HepG2 (cell line): Measurements from ENCODE around the gene TMEM204. TPM values are rescaled to one million over a fixed set of nuclear protein-coding genes. Genes with fewer than 3 reads are reported as not detected.

Experiments
- CEBPB ChIP-seq: IDR thresholded peaks from 2 replicates; pipeline ENCODE4 v1.6.1; 2011; ENCODE audit warnings: low read depth, low read length, improper control_type of control experiment, borderline replicate concordance
- CREM ChIP-seq, 2 experiments: sonication (generic) in 1 of 2; formaldehyde crosslinking in 1 of 2; IDR thresholded peaks; 2 replicates each; pipeline versions ENCODE4 v1.4.0 to v1.6.1; 2016 to 2020; ENCODE audit warnings: antibody characterized with exemption in 1 of 2, mild to moderate bottlenecking in 1 of 2, missing genetic modification reagents in 1 of 2
- ELF1 ChIP-seq: sonication (generic); formaldehyde crosslinking; IDR thresholded peaks from 2 replicates; pipeline ENCODE4 v1.4.0; 2020; ENCODE audit warnings: missing genetic modification reagents
- ELF3 ChIP-seq: IDR thresholded peaks from 2 replicates; pipeline ENCODE4 v1.6.1; 2016; ENCODE audit warnings: missing genetic modification reagents, missing compliant biosample characterization
- FOSL1 ChIP-seq: sonication (generic); formaldehyde crosslinking; IDR thresholded peaks from 2 replicates; pipeline ENCODE4 v1.9.0; 2021; ENCODE audit warnings: missing genetic modification reagents, borderline replicate concordance
- GTF3A ChIP-seq: sonication (generic); formaldehyde crosslinking; conservative IDR thresholded peaks from 2 replicates; pipeline ENCODE4 v1.4.0; 2020; ENCODE audit warnings: mild to moderate bottlenecking, missing genetic modification reagents
- HCFC1 ChIP-seq: fragments of 150-350 bp; IDR thresholded peaks from 2 replicates; pipeline ENCODE4 v1.6.1; 2014; ENCODE audit warnings: low read depth, low read length
- HDAC1 ChIP-seq: sonication (generic); formaldehyde crosslinking; IDR thresholded peaks from 2 replicates; pipeline ENCODE4 v1.5.1; 2020; ENCODE audit warnings: mild to moderate bottlenecking, missing genetic modification reagents
- PAXIP1 ChIP-seq: sonication (generic); formaldehyde crosslinking; conservative IDR thresholded peaks from 2 replicates; pipeline ENCODE4 v1.4.0; 2020; ENCODE audit warnings: mild to moderate bottlenecking, missing genetic modification reagents, moderate library complexity
- PITX1 ChIP-seq: sonication (generic); formaldehyde crosslinking; IDR thresholded peaks from 2 replicates; pipeline ENCODE4 v1.5.1; 2020; ENCODE audit warnings: mild to moderate bottlenecking, missing genetic modification reagents
- PTBP1 ChIP-seq: fragments of 200-400 bp; formaldehyde crosslinking; IDR thresholded peaks from 2 replicates; pipeline ENCODE4 v1.6.1; 2018; ENCODE audit warnings: low read length, low read depth; ENCODE audit not compliant: poor library complexity, severe bottlenecking
- SCMH1 ChIP-seq: sonication (generic); formaldehyde crosslinking; IDR thresholded peaks from 2 replicates; pipeline ENCODE4 v1.9.0; 2021; ENCODE audit warnings: missing genetic modification reagents, mild to moderate bottlenecking, borderline replicate concordance
- UBTF ChIP-seq: sonication (generic); formaldehyde crosslinking; IDR thresholded peaks from 2 replicates; pipeline ENCODE4 v1.4.0; 2020; ENCODE audit warnings: mild to moderate bottlenecking, missing genetic modification reagents
- ZMAT3 ChIP-seq: sonication (generic); formaldehyde crosslinking; conservative IDR thresholded peaks from 2 replicates; pipeline ENCODE4 v1.7.0; 2021; ENCODE audit warnings: missing genetic modification reagents
- ZNF205 ChIP-seq: IDR thresholded peaks from 2 replicates; pipeline ENCODE4 v1.6.1; 2018; ENCODE audit warnings: missing biosample characterization, missing genetic modification reagents
- ZNF350 ChIP-seq: sonication (generic); formaldehyde crosslinking; IDR thresholded peaks from 2 replicates; pipeline ENCODE4 v1.4.0; 2020; ENCODE audit warnings: mild to moderate bottlenecking, low read depth, missing genetic modification reagents, borderline replicate concordance
- ZNF556 ChIP-seq: sonication (generic); formaldehyde crosslinking; IDR thresholded peaks from 2 replicates; pipeline ENCODE4 v1.4.0; 2020; ENCODE audit warnings: mild to moderate bottlenecking, missing genetic modification reagents, borderline replicate concordance
- ZNF563 ChIP-seq: sonication (generic); formaldehyde crosslinking; IDR thresholded peaks from 2 replicates; pipeline ENCODE4 v1.8.0; 2022; ENCODE audit warnings: mild to moderate bottlenecking, moderate library complexity, missing genetic modification reagents
- ZNF570 ChIP-seq: sonication (generic); formaldehyde crosslinking; IDR thresholded peaks from 2 replicates; pipeline ENCODE4 v1.4.0; 2020; ENCODE audit warnings: mild to moderate bottlenecking, missing genetic modification reagents, borderline replicate concordance
- ZNF576 ChIP-seq: sonication (generic); formaldehyde crosslinking; IDR thresholded peaks from 2 replicates; pipeline ENCODE4 v1.4.0; 2020; ENCODE audit warnings: mild to moderate bottlenecking, missing genetic modification reagents
- ZNF7 ChIP-seq: IDR thresholded peaks from 2 replicates; pipeline ENCODE4 v1.6.1; 2016; ENCODE audit warnings: missing biosample characterization, missing genetic modification reagents
- ZNF747 ChIP-seq: sonication (generic); formaldehyde crosslinking; IDR thresholded peaks from 2 replicates; pipeline ENCODE4 v1.8.1; 2023; ENCODE audit warnings: missing genetic modification reagents, mild to moderate bottlenecking, borderline replicate concordance
- polyA plus RNA-seq, 8 experiments: library from polyadenylated mRNA; depleted of rRNA in 3 of 8; stranded (reverse) in 7 of 8; unstranded in 1 of 8; fragments of >200 nt; fragmentation: Illumina TruSeq in 4 of 8; extraction: Trizol in 4 of 8; gene quantifications; 2 replicates each; pipeline versions ENCODE4 v1.2.1 to v1.2.3, GENCODE V29; 2011 to 2016; ENCODE audit warnings: low read depth in 4 of 8, missing spikeins in 1 of 8, mixed read lengths in 1 of 8; ENCODE audit not compliant: insufficient read depth in 1 of 8
- total RNA-seq, 5 experiments: library from RNA; depleted of rRNA; stranded (reverse); fragments of >200 nt; fragmentation: Illumina TruSeq; extraction: Trizol; gene quantifications; 2 replicates each; pipeline ENCODE4 v1.2.3, GENCODE V29; 2016; ENCODE audit warnings: low read depth in 1 of 5

TMEM204 gene
- total and polyA plus RNA-seq, 2 of the 13 experiments (the other 11 are each of a cell fraction or from before 2014, with no cell fraction given): not detected

- TF ChIP-seq PTBP1 (no peak), ZNF7 (CRISPR knock-in tag) (no peak), ZNF576 (CRISPR knock-in tag) (no peak), ZNF563 (CRISPR knock-in tag) (no peak), ZMAT3 (CRISPR knock-in tag) (peak; percentile 67), ELF3 (peak; percentile 95), HCFC1 (no peak), ZNF205 (CRISPR knock-in tag) (0 out of 2 replicates have a peak, but pooled peaks have one; percentile 9), SCMH1 (CRISPR knock-in tag) (no peak), FOSL1 (CRISPR knock-in tag) (no peak), ZNF556 (CRISPR knock-in tag) (peak; percentile 50; the same call in 1 of the 2 replicates), CREM (IDR thresholded peaks at IDR 0.05) (peak; percentile 23; the same call in 1 of the 2 replicates), CREM (CRISPR knock-in tag; IDR thresholded peaks at IDR 0.05) (no peak), UBTF (CRISPR knock-in tag) (peak; percentile 39; the same call in 1 of the 2 replicates), CEBPB (peak; percentile 24; the same call in 1 of the 2 replicates), ZNF747 (CRISPR knock-in tag) (no peak), GTF3A (CRISPR knock-in tag) (no peak), HDAC1 (CRISPR knock-in tag) (0 out of 2 replicates have a peak, but pooled peaks have one; percentile 38), PAXIP1 (CRISPR knock-in tag) (peak; percentile 79), ZNF350 (CRISPR knock-in tag) (no peak), PITX1 (CRISPR knock-in tag) (0 out of 2 replicates have a peak, but pooled peaks have one; percentile 38), ZNF570 (CRISPR knock-in tag) (no peak), ELF1 (0 out of 2 replicates have a peak, but pooled peaks have one; percentile 24)
These were observed 11.9 kb downstream of the TMEM204 start (continued) for GRCh38 chr16:1545044-1546040.
